Activated gamma-delta T cell (primary cell): ENCODE measurements around the gene EIF4G2.

ENCODE experiments used
- DNase-seq: peaks from one replicate; lab custom pipeline; 2025; lab: John Stamatoyannopoulos, UW

EIF4G2 gene

DNA sequence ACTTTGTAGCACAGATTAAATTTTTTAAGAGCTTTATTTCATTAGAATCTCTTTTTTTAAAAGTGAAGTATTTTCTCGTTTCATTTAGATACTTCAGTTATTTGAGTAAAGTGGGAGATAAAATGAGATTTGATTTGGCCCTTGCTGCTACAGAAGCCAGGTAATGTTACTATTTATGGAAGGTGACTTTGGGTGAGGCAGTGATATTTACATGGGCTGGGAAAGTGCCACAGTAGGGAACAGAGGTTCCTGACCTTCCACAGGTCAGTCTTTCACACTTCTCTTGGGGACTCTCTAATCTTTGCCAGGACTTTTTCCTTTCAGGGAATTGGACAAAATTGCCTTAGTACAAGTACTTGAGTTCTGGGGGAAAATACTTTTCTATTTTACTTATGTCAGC, 37.3 kb downstream of the EIF4G2 start:
- no peak for DNase-seq

- DNase-seq = no peak
These were observed 38.0 kb downstream of the EIF4G2 start for GRCh38 chr11:10770626-10771254.

- no peak for DNase-seq
These were observed 44.3 kb downstream of the EIF4G2 start for GRCh38 chr11:10764412-10764811.

GRCh38 chr11:10763766-10764165, 45.0 kb downstream of the EIF4G2 start:
- no peak for DNase-seq

DNA sequence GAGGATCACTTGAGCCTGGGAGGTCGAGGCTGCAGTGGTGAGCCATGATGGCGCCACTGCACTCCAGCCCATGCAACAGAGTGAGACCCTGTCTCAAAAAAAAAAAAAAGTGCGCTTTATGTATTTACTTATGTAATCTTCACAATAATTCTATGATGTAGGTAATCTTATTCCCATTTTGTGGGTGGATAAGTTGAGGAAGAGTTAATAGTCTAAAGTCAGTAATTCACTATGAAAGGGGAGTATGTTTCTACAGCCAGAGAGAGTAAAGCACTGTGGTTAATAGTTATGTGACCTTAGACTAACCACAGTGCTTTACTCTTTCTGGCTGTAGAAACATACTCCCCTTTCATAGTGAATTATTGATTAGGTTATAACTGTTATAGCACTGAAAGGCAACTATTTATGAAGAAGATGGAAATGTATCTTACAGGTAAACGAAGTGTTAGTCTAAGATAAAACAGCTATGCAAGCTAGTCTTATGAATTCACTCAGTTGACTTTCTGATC, 45.8 kb downstream of the EIF4G2 start:
- DNase-seq = no peak

DNA sequence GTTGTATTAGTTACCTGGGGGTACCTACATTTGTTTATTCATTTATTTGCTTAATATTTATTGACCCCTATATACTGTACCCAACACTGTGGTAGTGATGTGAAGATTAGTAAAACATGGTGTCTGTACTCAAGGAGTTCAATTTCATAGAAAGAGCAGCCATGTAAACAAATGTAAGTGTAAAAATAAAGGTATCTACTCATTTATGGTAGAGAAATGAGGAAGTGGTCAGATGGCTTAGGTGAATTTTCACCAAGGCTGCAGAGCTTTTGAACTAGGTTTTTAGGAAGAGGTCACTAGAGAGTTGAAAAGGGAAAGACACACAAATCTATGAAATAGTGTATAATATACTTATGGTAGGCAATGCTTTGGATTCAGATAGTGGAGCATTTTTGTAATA, 46.5 kb downstream of the EIF4G2 start:
- DNase-seq = no peak

DNA sequence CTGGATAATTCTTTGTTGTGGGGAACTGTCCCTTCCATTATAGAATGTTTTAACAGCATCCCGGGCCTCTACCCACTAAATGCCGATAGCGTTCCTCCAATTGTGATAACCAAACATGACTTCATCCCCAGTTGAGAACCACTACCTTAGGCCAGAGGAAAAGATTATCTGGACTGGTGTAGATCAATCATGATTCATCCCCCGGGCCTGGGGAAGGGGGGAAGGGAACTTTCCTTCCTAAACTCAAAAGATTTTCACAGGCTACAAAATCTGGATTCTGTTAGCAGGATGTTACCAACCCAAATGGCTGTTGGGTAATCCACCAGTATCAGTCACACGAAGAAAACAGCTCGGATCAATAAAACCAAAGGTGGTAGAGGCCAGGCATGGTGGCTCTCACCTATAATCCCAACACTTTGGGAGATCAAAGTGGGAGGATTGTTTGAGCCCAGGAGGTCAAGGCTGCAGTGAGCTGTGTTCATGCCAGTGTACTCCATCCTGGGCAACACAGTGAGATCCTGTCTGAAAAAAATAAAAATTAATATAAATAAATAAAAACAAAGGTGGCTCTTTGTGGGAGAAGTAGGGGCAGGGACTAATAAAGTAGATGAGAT, 47.5 kb downstream of the EIF4G2 start:
- DNase-seq = no peak

DNA sequence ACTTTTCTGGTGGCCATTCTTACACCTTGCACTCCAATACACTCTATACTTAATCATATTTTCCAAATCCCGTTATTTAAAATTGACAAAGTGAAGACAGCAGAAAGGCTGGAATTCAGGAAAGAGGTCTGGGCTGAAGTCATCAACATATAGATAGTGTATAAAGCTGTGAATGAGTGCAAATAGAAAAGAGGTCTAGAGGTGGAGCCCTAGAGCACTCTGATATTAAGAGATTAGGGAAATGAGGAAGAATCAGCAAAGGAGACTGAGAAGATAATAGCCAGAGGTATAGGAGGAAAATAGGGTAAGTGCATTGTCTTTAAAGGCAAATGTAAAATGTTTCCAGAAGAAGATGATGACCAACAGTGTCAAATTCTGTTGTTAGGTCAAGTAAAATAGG, 49.8 kb downstream of the EIF4G2 start:
- no peak for DNase-seq

GRCh38 chr11:10752486-10752885, 56.2 kb downstream of the EIF4G2 start:
- no peak for DNase-seq

GRCh38 chr11:10752061-10752460, 56.7 kb downstream of the EIF4G2 start:
- DNase-seq = no peak

- no peak for DNase-seq
These were observed 57.2 kb downstream of the EIF4G2 start for GRCh38 chr11:10751581-10751940.

- DNase-seq = peak; percentile 90
These were observed 57.7 kb downstream of the EIF4G2 start, which contains the start of gene CTR9 for GRCh38 chr11:10750838-10751580. CTR9 (plus strand) TSS chr11:10751246; CDS start chr11:10751413, 167 bp downstream.

GRCh38 chr11:10749476-10749875, 59.2 kb downstream of the EIF4G2 start:
- DNase-seq = no peak

- DNase-seq = no peak
These were observed 61.0 kb downstream of the EIF4G2 start for GRCh38 chr11:10747733-10748132.
